ENCODE measurements around the gene GLRA3. TPM values are rescaled to one million over a fixed set of nuclear protein-coding genes. Genes with fewer than 3 reads are reported as not detected.
A peak's percentile ranks its signal among the peaks of the same experiment; 100 is the strongest.

GLRA3 gene
- total and polyA plus RNA-seq, 2 donors (not counting 3 experiments of a cell fraction or from before 2014, with no cell fraction given): not detected

GRCh38 chr4:174764105-174764729 lies 64.8 kb downstream of the GLRA3 start:
- Histone ChIP-seq H3K9me3 (replicated peaks; ENCODE audit: control insufficient read depth, insufficient read depth, low read length) (no peaks in the 10 kb centered on the region), H3K9ac (replicated peaks; ENCODE audit: extremely low read depth, insufficient read depth, low read length) (no peak overlapping the region), H3K4me3 (replicated peaks in 1 of 3; ENCODE audit: insufficient read depth in 1 of 3, low read depth in 1 of 3, low read length in 3 of 3) (no peak overlapping the region), H3K36me3 (ENCODE audit: control insufficient read depth in 2 of 2, extremely low read depth in 1 of 2, insufficient read depth in 2 of 2, low read length in 2 of 2) (no peaks in the 10 kb centered on the region), H3K27me3 (ENCODE audit: control insufficient read depth in 2 of 2, insufficient read depth in 2 of 2, low read length in 2 of 2) (no peaks in the 10 kb centered on the region), H3K79me2 (ENCODE audit: control insufficient read depth, insufficient read depth, low read length) (no peaks in the 10 kb centered on the region), H3K4me2 (ENCODE audit: insufficient read depth, low read length) (no peak overlapping the region), H4K20me1 (replicated peaks; ENCODE audit: control insufficient read depth, extremely low read depth, insufficient read depth, low read length) (no peaks in the 10 kb centered on the region), H3K4me1 (ENCODE audit: control insufficient read depth, extremely low read depth, insufficient read depth, low read length) (no peaks in the 10 kb centered on the region), H3K9me1 (replicated peaks; ENCODE audit: control insufficient read depth, extremely low read depth, insufficient read depth, low read length) (no peaks in the 10 kb centered on the region), H2AFZ (ENCODE audit: low read depth, low read length) (no peak overlapping the region), H3K27ac (ENCODE audit: insufficient read depth, low read depth, low read length) (no peak overlapping the region)
- intact Hi-C loops (cut with micrococcal nuclease): loop anchor here (5.0 kb wide), 1 partner anchor 1578 kb away; no protein-coding TSS in a partner anchor
- TF ChIP-seq MYC (IDR thresholded peaks at IDR 0.05; ENCODE audit: low read depth, low read length) (no peak), POLR2A (IDR thresholded peaks at IDR 0.05; ENCODE audit: low read depth, low read length) (no peak), CTCF (IDR thresholded peaks at IDR 0.05; ENCODE audit: extremely low read depth in 1 of 2, insufficient read depth in 1 of 2, low read depth in 1 of 2, low read length in 2 of 2) (peak in 1 of 2 donors; percentile 15), JUN (IDR thresholded peaks at IDR 0.05; ENCODE audit: borderline replicate concordance, insufficient read depth, insufficient read length, low read depth) (no peak), FOS (IDR thresholded peaks at IDR 0.05; ENCODE audit: borderline replicate concordance, insufficient read depth, low read length) (no peak)
- no peak for FAIRE-seq
- dilution Hi-C loops (cut with MboI; ENCODE audit: extremely low pct_ligation_motif_present, low sequenced_read_pairs): no loop called here
- POLR2A ChIA-PET: no interaction called here
- DNase-seq (ENCODE audit: low read depth, low spot score): peak; percentile 6
- CTCF ChIA-PET: interaction anchor here (1.7 kb wide), 1 partner anchor 1577 kb away, joined by 6 read pairs; no protein-coding TSS in a partner anchor
- no TSS peak for BruUV-seq (replicated peaks)
